Upper lobe of left lung (tissue), 4 donors: ENCODE results near the gene TMEM223.

Source experiments
- CTCF ChIP-seq, 6 experiments: fragments of 450-650 bp in 4 of 6; fragments of 200-600 bp in 2 of 6; sonication (generic) in 2 of 6; IDR thresholded peaks; one replicate each; pipeline ENCODE4 v1.5.1; 2016 to 2019; ENCODE audit warnings: antibody characterized with exemption in 6 of 6
- EP300 ChIP-seq, 4 donors: sonication (generic); formaldehyde crosslinking; IDR thresholded peaks; one replicate each; pipeline ENCODE4 v1.5.1; 2017; ENCODE audit warnings: antibody characterized with exemption in 4 of 4, control low read depth in 2 of 4
- POLR2AphosphoS5 ChIP-seq, 2 donors: sonication (generic); formaldehyde crosslinking; IDR thresholded peaks; one replicate each; pipeline ENCODE4 v1.5.1; 2017; ENCODE audit warnings: antibody characterized with exemption in 2 of 2

- TF ChIP-seq POLR2AphosphoS5 (IDR thresholded peaks at IDR 0.05) (no peak), CTCF (IDR thresholded peaks at IDR 0.05) (no peak), EP300 (IDR thresholded peaks at IDR 0.05) (no peak)
These were observed 13.4 kb downstream of the TMEM223 start for GRCh38 chr11:62778441-62778840.
